NCI-H345 (cell line): ENCODE results near the gene OS9.
"Not testable (repeated sequence)": the region's sequence is repeated elsewhere in the genome, so short reads cannot be mapped to it uniquely, and the experiment has no call there.

Source experiments
- DNase-seq: peaks from one replicate; lab custom pipeline; 2025; lab: John Stamatoyannopoulos, UW

Gene OS9

DNA sequence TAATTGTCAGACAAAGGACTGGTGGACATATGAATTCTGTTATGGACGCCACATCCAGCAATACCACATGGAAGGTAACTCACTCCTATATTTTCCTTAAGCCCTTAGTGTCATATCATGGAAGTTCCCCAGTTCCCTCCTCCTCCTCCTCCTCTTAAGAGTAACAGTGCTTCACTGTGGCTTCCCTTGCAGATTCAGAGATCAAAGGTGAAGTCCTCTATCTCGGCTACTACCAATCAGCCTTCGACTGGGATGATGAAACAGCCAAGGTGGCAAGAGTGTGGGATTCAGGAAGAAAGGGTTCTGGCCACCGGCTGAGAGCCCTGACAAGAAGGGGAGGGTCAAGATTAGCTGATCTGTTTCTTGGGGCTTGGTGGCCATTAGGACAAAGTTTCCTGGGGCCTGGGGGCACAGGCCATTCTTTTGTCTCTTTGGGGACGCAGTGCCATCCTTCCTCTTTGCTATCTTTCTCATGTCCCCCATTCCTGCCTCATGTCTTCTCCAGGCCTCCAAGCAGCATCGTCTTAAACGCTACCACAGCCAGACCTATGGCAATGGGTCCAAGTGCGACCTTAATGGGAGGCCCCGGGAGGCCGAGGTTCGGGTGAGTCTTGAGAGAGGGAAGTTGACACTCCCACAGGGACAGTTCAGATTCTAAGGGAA is 2.0 kb downstream of the OS9 start:
- no peak for DNase-seq

- no peak for DNase-seq
Observed at GRCh38 chr12:57697076-57697475, 3.1 kb downstream of the OS9 start.

GRCh38 chr12:57698414-57698813 is 4.5 kb downstream of the OS9 start:
- no peak for DNase-seq

- DNase-seq: no peak
Observed at GRCh38 chr12:57700317-57700716, 6.4 kb downstream of the OS9 start.

DNA sequence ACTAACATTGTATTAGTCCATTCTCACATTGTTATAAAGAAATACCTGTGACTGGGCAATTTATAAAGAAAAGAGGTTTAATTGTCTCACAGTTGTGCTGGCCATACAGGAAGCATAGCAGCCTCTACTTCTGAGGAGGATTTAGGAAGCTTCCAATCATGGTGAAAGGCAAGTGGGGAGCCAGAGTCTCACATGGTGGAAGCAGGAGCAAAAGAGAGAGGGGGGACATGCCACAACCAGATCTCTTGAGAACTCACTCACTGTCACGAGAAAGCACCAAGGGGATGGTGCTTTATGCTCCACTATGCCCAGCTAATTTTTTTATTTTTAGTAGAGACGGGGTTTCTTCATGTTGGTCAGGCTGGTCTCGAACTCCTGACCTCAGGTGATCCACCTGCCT is 13.3 kb downstream of the OS9 start:
- no peak for DNase-seq

DNA sequence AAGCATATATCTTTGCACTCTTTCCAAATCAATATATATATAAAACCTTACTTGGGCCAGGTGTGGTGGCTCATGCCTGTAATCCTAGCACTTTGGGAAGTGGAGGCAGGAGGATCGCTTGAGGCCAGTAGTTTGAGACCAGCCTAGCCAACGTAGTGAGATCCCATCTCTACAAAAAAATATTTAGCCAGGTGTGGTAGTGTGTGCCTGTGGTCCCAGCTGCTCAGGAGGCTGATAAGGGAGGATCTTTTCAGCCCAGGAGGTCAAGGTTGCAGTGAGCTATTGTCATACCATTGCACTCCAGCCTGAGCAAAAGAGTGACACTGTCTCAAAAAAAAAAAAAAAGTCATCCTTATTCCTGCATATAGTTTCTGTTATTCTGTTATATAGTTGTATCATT is 14.4 kb downstream of the OS9 start:
- DNase-seq: no peak

DNA sequence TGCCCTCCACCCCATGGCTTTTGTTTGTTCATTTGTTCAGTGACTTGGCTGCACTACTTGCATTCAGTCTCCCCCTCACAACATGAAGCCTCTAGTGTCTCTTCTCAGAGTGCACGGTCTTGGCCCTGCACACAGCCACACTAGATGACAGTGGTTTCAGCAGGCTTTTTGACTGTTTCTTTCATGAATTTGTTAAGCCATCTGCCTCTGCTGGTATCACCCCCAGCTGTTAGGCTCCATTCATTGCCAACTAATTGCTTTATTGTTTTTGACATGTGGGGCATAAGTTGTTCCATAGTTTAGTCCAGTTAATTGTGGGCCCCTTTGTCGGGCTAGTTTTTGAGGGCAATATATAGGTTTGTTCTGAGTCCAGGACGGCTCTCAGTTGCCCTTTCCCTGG is 18.8 kb downstream of the OS9 start:
- DNase-seq: no peak

- no peak for DNase-seq
Observed at GRCh38 chr12:57713209-57713608, 19.3 kb downstream of the OS9 start.

DNA sequence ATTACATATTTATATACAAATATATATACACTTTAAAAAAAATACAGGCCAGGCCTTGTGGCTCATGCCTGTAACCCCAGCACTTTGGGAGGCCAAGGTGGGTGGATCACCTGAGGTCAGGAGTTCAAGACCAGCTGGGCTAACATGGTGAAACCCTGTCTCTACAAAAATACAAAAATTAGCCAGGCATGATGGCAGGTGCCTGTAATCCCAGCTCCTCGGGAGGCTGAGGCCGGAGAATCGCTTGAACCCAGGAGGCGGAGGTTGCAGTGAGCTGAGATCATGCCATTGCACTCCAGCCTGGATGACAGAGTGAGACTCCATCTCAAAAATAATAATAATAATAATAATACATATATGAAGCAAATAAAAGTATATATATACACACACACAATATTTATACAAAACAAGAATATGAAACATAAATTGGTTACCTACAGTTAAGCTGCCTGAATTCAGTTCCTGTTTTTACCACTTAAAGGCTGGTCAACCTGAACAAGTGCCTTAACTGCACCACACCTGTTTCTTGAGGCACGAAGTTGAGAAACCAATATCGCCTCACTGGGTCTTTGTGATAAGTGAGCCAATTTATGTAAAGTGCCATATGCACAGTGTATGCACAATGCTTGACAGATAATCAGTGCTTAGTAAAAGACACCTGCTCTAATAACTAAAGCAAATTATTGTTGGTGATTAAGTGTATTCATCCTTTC is 21.3 kb downstream of the OS9 start:
- not testable (repeated sequence) for DNase-seq

DNA sequence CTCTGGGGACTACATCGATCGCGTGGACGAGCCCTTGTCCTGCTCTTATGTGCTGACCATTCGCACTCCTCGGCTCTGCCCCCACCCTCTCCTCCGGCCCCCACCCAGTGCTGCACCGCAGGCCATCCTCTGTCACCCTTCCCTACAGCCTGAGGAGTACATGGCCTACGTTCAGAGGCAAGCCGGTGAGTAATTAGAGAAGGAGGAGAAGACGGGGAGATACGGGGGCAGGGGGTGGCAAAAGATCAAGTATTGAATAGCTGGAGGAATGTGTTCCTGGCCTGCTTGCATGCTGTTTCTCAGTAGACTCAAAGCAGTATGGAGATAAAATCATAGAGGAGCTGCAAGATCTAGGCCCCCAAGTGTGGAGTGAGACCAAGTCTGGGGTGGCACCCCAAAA is 21.9 kb downstream of the OS9 start:
- no peak for DNase-seq

GRCh38 chr12:57716305-57716704 is 22.4 kb downstream of the OS9 start:
- no peak for DNase-seq

DNA sequence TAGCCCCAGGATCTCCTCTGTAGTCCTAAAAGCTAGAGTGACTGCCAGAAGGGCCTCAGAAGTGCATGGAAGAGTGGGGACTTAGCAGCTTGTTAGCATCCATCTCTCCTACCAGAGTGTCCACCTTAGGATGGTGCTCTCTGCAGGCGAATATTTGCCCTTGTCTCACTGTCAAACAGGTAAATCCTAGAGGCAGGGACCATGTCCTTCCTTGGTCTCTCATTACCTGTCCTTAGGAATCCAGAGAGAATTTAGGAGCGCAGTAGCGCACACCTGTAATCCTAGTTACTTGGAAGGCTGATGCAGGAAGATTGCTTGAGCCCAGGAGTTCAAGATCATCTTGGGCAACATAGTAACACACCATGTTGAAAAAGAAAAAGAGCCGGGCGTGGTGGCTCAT is 23.2 kb downstream of the OS9 start:
- DNase-seq: no peak

- no peak for DNase-seq
Observed at GRCh38 chr12:57717846-57718640, 24.1 kb downstream of the OS9 start.

DNA sequence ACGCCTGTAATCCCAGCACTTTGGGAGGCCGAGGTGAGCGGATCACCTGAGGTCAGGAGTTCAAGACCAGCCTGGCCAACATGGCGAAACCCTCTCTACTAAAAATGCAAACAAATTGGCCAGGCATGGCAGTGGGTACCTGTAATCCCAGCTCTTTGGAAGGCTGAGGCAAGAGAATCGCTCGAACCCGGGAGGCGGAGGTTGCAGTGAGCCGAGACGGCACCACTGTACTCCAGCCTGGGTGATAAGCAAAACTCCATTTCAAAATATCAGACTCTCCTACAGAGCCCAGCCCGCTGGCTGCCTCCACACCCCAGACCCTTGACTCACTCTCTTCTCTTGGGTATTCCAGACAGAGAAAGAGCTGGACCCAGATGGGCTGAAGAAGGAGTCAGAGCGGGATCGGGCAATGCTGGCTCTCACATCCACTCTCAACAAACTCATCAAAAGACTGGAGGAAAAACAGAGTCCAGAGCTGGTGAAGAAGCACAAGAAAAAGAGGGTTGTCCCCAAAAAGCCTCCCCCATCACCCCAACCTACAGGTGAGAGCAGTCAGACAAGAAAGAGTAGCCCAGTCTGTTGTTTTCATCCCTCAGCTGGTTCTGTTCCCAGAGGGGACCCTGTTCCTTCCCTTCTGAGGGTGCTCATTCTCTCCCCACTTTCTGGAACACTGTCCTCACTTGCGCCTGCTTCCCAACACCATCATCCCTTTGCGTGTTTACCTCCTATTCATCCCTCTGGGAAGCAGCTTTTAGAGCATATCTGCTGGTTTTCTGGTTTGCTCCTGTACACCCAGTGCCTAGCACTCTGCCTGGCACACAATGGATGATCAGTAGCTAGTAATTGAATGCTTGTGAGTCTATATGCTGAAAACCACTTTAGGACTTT is 25.0 kb downstream of the OS9 start:
- DNase-seq: no peak

- DNase-seq: no peak
Observed at GRCh38 chr12:57719777-57720605, 26.1 kb downstream of the OS9 start.

DNA sequence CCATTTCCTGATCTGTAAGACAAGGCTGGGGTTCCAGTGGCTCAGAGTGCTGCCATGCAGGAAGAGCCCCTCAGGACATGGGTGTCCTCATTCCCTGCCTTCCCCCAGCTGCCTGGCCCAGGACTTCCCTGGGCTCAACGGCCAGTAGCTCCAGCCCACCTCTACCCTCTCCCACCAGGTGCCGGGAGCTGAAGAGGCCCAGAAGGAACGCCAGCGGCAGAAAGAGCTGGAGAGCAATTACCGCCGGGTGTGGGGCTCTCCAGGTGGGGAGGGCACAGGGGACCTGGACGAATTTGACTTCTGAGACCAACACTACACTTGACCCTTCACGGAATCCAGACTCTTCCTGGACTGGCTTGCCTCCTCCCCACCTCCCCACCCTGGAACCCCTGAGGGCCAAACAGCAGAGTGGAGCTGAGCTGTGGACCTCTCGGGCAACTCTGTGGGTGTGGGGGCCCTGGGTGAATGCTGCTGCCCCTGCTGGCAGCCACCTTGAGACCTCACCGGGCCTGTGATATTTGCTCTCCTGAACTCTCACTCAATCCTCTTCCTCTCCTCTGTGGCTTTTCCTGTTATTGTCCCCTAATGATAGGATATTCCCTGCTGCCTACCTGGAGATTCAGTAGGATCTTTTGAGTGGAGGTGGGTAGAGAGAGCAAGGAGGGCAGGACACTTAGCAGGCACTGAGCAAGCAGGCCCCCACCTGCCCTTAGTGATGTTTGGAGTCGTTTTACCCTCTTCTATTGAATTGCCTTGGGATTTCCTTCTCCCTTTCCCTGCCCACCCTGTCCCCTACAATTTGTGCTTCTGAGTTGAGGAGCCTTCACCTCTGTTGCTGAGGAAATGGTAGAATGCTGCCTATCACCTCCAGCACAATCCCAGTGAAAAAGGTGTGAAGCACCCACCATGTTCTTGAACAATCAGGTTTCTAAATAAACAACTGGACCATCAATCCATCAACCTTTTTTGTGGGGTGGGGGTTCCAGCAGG is 27.0 kb downstream of the OS9 start:
- no peak for DNase-seq

GRCh38 chr12:57721846-57722608 is 28.1 kb downstream of the OS9 start:
- DNase-seq: not testable (repeated sequence)

DNA sequence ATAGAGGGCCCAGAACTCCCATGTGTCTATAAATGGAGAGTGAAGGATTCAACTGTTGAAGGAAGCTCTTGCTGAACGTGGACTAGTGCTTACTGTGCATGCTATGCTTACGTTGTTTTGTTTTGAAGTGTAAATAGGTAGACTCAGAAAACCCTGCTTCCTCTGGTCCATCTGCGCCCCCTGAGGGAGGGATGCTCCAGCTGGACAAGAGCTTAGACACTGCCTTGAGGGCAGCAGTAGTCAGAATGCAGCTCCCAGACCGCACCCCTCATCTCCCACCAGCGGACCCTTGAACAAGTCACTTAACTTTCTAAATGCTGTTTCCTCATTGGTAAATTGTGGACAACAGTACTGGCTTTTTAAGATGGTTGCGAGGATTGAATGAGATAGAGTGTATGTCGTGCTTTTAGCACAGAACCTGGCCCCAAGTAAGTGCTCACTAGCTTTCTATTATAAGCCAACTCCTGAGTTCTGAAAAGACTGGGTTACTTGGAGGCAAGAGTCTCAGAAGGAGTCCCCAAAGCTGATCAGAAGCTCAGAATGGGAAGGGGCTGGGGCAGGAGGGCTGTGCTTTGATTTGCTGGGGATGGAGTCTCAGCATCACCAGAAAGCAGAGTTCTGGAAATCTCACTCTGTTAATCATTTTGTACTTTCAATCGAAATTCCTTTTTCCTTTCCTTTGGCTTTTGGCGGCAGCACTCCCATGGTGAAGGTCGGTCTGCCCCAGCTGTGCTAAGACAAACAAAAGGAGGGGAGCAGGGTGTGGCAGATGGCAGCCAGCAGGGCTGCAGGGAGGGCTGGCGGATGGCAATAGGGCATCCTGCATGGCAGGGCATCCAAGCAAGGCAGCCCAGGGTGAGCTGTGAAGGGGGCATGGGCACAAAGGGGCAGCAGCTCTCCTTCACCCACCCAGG is 29.0 kb downstream of the OS9 start:
- DNase-seq: no peak
